HG02623 (cell line): Measurements from ENCODE around the gene LTBP1.
"Not testable (repeated sequence)": the region's sequence is repeated elsewhere in the genome, so short reads cannot be mapped to it uniquely, and the experiment has no call there.

Experiments
- ATAC-seq: cut with Tn5 transposase; IDR thresholded peaks from one replicate; pipeline ENCODE4 v1.9.1; 2021; ENCODE audit warnings: moderate library complexity; ENCODE audit not compliant: unreplicated experiment

The LTBP1 gene

GRCh38 chr2:33369191-33369590 is 422.4 kb downstream of the LTBP1 start:
- ATAC-seq: no peak

GRCh38 chr2:33370636-33371265 is 424.0 kb downstream of the LTBP1 start:
- no peak for ATAC-seq

GRCh38 chr2:33371304-33372090 is 424.7 kb downstream of the LTBP1 start:
- ATAC-seq: no peak

GRCh38 chr2:33372940-33373553 is 426.3 kb downstream of the LTBP1 start:
- peak; percentile 55 for ATAC-seq

GRCh38 chr2:33373986-33374385 is 427.2 kb downstream of the LTBP1 start:
- ATAC-seq: no peak

- ATAC-seq: no peak
Measured at GRCh38 chr2:33375054-33375453, 428.3 kb downstream of the LTBP1 start.

- no peak for ATAC-seq
Measured at GRCh38 chr2:33377048-33377447, 430.3 kb downstream of the LTBP1 start.

- no peak for ATAC-seq
Measured at GRCh38 chr2:33378556-33379210, 431.9 kb downstream of the LTBP1 start.

GRCh38 chr2:33380001-33380609 is 433.4 kb downstream of the LTBP1 start:
- no peak for ATAC-seq

GRCh38 chr2:33380719-33381118 is 434.0 kb downstream of the LTBP1 start:
- no peak for ATAC-seq

- no peak for ATAC-seq
Measured at GRCh38 chr2:33381301-33381858, 434.6 kb downstream of the LTBP1 start.

- no peak for ATAC-seq
Measured at GRCh38 chr2:33383855-33384598, 437.3 kb downstream of the LTBP1 start.

- no peak for ATAC-seq
Measured at GRCh38 chr2:33384599-33384961, 437.8 kb downstream of the LTBP1 start.

- no peak for ATAC-seq
Measured at GRCh38 chr2:33388996-33389395, 442.2 kb downstream of the LTBP1 start.

GRCh38 chr2:33389695-33390094 is 442.9 kb downstream of the LTBP1 start:
- not testable (repeated sequence) for ATAC-seq

- ATAC-seq: no peak
Measured at GRCh38 chr2:33391529-33392255, 444.9 kb downstream of the LTBP1 start.

GRCh38 chr2:33392366-33392765 is 445.6 kb downstream of the LTBP1 start:
- no peak for ATAC-seq

- ATAC-seq: no peak
Measured at GRCh38 chr2:33395034-33395433, 448.3 kb downstream of the LTBP1 start.

GRCh38 chr2:33395655-33396249 is 449.0 kb downstream of the LTBP1 start:
- no peak for ATAC-seq
